Fibroblast of pulmonary artery (primary cell): ENCODE measurements around the gene ETS2.

ENCODE experiments used
- DNase-seq: peaks from one replicate; pipeline ENCODE4 v3.0.0-alpha.2; 2010; ENCODE audit warnings: low read depth
- H3K4me3 ChIP-seq: replicated peaks from 2 replicates; pipeline ENCODE4 v1.5.1; 2011; ENCODE audit warnings: low read depth, mild to moderate bottlenecking, control low read depth, low read length, moderate library complexity
- CTCF ChIP-seq: IDR thresholded peaks from 2 replicates; pipeline ENCODE4 v1.5.1; 2011; ENCODE audit warnings: mild to moderate bottlenecking, control low read depth, low read length, inconsistent platforms; ENCODE audit errors: missing control alignments

Gene ETS2

DNA sequence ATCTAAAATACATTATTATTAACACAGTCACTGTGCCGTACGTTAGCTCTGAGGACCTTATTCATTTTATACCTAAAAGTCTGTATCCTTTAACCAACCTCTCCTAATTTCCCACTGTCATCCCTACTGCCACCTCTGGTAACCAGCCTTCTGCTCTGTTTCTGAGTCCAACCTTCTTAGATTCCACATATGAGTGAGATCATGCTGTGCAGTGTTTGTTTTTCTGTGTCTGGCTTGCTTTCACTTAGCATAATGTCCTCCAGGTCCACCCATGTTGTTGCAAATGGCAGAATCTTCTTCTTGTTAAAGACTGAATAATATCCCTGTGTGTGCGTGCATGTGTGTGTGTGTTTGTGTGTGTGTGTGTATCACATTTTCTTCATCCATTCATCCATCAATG lies 64.2 kb downstream of the ETS2 start:
- no peak overlapping the region for H3K4me3 ChIP-seq
- DNase-seq: no peak
- TF ChIP-seq CTCF: no peak
